Measurements from ENCODE around the gene ZNF616. TPM values are rescaled to one million over a fixed set of nuclear protein-coding genes. Genes with fewer than 3 reads are reported as not detected.

The ZNF616 gene
- total RNA-seq, 1 donor from 2014 or later: 1.2 TPM

- TF ChIP-seq, protein P1, sequence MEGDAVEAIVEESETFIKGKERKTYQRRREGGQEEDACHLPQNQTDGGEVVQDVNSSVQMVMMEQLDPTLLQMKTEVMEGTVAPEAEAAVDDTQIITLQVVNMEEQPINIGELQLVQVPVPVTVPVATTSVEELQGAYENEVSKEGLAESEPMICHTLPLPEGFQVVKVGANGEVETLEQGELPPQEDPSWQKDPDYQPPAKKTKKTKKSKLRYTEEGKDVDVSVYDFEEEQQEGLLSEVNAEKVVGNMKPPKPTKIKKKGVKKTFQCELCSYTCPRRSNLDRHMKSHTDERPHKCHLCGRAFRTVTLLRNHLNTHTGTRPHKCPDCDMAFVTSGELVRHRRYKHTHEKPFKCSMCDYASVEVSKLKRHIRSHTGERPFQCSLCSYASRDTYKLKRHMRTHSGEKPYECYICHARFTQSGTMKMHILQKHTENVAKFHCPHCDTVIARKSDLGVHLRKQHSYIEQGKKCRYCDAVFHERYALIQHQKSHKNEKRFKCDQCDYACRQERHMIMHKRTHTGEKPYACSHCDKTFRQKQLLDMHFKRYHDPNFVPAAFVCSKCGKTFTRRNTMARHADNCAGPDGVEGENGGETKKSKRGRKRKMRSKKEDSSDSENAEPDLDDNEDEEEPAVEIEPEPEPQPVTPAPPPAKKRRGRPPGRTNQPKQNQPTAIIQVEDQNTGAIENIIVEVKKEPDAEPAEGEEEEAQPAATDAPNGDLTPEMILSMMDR (IDR thresholded peaks at IDR 0.05): no peak
- no peak overlapping the region for H3K4me3 ChIP-seq
- H3K27ac ChIP-seq: no peak overlapping the region
- intact Hi-C loops (cut with DNase I): no loop called here
- H3K27me3 ChIP-seq: no peaks in the 10 kb centered on the region
- no peak for DNase-seq (ENCODE audit: low spot score in 2 of 2)
- peaks cover 0 to 6% of the 10 kb centered on the region in 2 donors for H3K4me1 ChIP-seq
- no peaks in the 10 kb centered on the region for H3K9me3 ChIP-seq
- no peaks in the 10 kb centered on the region for H3K36me3 ChIP-seq
Measured at GRCh38 chr19:52142001-52142595, 2.4 kb upstream of the ZNF616 start.

DNA sequence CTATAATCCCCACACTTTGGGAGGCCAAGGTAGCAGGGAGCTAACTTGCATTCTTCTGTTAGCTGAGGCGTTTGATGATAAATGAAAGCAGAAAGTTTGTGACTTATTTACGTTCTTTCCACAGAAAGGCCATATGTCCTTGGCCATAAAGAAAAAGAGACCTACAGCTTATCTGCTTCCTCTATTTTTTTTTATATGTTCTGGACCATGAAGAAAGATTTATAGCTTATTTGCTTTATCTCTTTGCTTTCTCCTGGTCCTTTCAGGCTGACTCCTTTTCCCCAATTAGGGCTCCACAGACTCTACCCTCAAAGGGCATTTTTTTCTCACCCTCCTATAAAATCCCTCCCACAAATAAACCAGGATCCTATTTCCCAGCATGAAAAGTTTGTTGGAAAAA, 1.5 kb upstream of the ZNF616 start:
- no peak overlapping the region for H3K4me3 ChIP-seq
- intact Hi-C loops (cut with DNase I): no loop called here
- H3K4me1 ChIP-seq: peaks cover 0 to 6% of the 10 kb centered on the region in 2 donors
- H3K27ac ChIP-seq: peak overlapping the region; percentile 75 to 93
- H3K27me3 ChIP-seq: no peaks in the 10 kb centered on the region
- TF ChIP-seq, protein P1 (IDR thresholded peaks at IDR 0.05): no peak
- no peaks in the 10 kb centered on the region for H3K36me3 ChIP-seq
- no peak for DNase-seq (ENCODE audit: low spot score in 2 of 2)
- H3K9me3 ChIP-seq: no peaks in the 10 kb centered on the region

GRCh38 chr19:52140032-52140710, 433 bp upstream of the ZNF616 start:
- H3K27ac ChIP-seq: peak overlapping the region; percentile 93 to 96
- H3K4me3 ChIP-seq: peak overlapping the region; percentile 93 to 97
- H3K9me3 ChIP-seq: no peaks in the 10 kb centered on the region
- H3K27me3 ChIP-seq: no peaks in the 10 kb centered on the region
- intact Hi-C loops (cut with DNase I): loop anchor here (1.0 kb wide), 2 partner anchors 31 to 49 kb away; partner anchors contain the start of gene ZNF836
- TF ChIP-seq, protein P1 (IDR thresholded peaks at IDR 0.05): no peak
- no peak for DNase-seq (ENCODE audit: low spot score in 2 of 2)
- no peaks in the 10 kb centered on the region for H3K36me3 ChIP-seq
- H3K4me1 ChIP-seq: peaks cover 0 to 6% of the 10 kb centered on the region in 2 donors

DNA sequence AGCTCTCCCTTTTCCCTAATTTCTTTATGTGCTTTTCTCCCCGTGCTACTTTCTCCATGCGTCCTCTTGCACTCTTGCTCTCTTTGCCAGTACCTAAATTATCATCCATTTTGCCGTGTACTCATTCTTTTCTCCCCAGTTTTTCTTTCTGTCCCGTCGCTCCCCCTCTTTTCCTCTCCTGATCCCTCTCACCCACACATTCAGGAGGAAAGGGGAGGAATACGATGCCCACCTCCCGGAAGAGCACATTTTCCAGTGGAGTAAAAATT, 821 bp downstream of the ZNF616 start:
- H3K9me3 ChIP-seq: no peaks in the 10 kb centered on the region
- peak overlapping the region; percentile 93 to 97 for H3K4me3 ChIP-seq
- peaks cover 0 to 6% of the 10 kb centered on the region in 2 donors for H3K4me1 ChIP-seq
- TF ChIP-seq, protein P1 (IDR thresholded peaks at IDR 0.05): no peak
- peak overlapping the region; percentile 93 to 96 for H3K27ac ChIP-seq
- intact Hi-C loops (cut with DNase I): loop anchor here (1.0 to 2.0 kb wide), 4 partner anchors 44 to 158 kb away; partner anchors contain the start of genes ZNF480, ZNF766 and ZNF841
- H3K36me3 ChIP-seq: no peaks in the 10 kb centered on the region
- no peak for DNase-seq (ENCODE audit: low spot score in 2 of 2)
- H3K27me3 ChIP-seq: no peaks in the 10 kb centered on the region

DNA sequence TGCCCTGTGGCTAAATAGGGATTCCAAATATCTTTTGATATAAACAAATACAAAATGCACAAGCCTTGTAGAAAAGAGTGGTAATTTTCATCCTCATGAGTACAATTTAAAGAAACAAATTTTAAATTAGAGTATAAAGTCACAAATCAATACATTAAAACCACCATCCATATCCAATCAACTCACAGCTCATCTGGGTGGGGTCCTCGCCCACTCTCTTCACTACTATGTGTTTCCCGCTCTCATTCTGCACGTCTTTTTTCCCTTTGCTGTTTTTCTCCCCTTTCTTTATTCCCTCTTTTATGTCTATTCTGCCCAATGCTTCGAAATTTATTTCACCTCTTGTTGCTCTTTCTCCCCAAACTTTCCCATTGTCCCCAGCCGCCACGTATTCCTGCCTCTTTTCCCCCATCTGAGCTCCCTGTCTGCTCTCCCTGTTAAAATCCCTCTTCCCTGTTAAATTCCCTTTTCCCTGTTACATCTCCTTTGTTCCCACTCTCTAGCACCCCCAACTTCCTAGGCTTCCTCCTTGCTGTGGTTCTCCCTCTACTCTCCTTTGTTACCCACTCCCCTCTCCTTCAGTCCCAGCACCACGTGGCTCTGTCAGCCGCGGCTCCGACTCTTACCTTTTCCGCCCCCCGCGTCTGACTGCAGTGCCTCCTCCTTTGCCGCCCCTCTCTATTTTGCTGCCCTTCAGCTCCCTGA, 1.3 kb downstream of the ZNF616 start:
- DNase-seq (ENCODE audit: low spot score in 2 of 2): no peak
- intact Hi-C loops (cut with DNase I): loop anchor here (2.0 kb wide), 1 partner anchor 158 kb away; the partner anchor contains the start of gene ZNF480
- peak overlapping the region; percentile 93 to 96 for H3K27ac ChIP-seq
- no peaks in the 10 kb centered on the region for H3K9me3 ChIP-seq
- TF ChIP-seq, protein P1 (IDR thresholded peaks at IDR 0.05): no peak
- H3K4me3 ChIP-seq: peak overlapping the region; percentile 93 to 97
- no peaks in the 10 kb centered on the region for H3K36me3 ChIP-seq
- H3K27me3 ChIP-seq: no peaks in the 10 kb centered on the region
- peaks cover 0 to 6% of the 10 kb centered on the region in 2 donors for H3K4me1 ChIP-seq

All from ascending aorta (tissue), 2 donors.